ENCODE results near the gene INPP5F. TPM values are rescaled to one million over a fixed set of nuclear protein-coding genes. Genes with fewer than 3 reads are reported as not detected.

The INPP5F gene
- total RNA-seq, 6 experiments from 2014 or later = 2.0 to 3.9 (median 2.5) TPM

- H3K36me3 ChIP-seq = no peaks in the 10 kb centered on the region
- no peaks in the 10 kb centered on the region for H3K27me3 ChIP-seq
- TF ChIP-seq, protein P1, sequence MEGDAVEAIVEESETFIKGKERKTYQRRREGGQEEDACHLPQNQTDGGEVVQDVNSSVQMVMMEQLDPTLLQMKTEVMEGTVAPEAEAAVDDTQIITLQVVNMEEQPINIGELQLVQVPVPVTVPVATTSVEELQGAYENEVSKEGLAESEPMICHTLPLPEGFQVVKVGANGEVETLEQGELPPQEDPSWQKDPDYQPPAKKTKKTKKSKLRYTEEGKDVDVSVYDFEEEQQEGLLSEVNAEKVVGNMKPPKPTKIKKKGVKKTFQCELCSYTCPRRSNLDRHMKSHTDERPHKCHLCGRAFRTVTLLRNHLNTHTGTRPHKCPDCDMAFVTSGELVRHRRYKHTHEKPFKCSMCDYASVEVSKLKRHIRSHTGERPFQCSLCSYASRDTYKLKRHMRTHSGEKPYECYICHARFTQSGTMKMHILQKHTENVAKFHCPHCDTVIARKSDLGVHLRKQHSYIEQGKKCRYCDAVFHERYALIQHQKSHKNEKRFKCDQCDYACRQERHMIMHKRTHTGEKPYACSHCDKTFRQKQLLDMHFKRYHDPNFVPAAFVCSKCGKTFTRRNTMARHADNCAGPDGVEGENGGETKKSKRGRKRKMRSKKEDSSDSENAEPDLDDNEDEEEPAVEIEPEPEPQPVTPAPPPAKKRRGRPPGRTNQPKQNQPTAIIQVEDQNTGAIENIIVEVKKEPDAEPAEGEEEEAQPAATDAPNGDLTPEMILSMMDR (IDR thresholded peaks at IDR 0.05) = no peak
- no peak for TF ChIP-seq POLR2A (IDR thresholded peaks at IDR 0.05)
- intact Hi-C loops (cut with DNase I) = no loop called here
- no peaks in the 10 kb centered on the region for H3K9me3 ChIP-seq
- H3K4me1 ChIP-seq = no peaks in the 10 kb centered on the region
- peak in 1 of 3 donors; percentile 33 for DNase-seq
- ATAC-seq = peak; percentile 36 to 98 (median 51)
- H3K4me3 ChIP-seq = no peak overlapping the region
- WGBS (ENCODE audit: insufficient coverage, low coverage, low lambda C conversion rate, missing lambda C conversion rate) = 44% methylated on average over 8 of the region's 8 CpGs
- H3K27ac ChIP-seq = no peak overlapping the region
Measured at GRCh38 chr10:119742947-119743648, 17.2 kb downstream of the INPP5F start.

GRCh38 chr10:119747940-119748339, 22.1 kb downstream of the INPP5F start:
- no peak for TF ChIP-seq POLR2A (IDR thresholded peaks at IDR 0.05)
- TF ChIP-seq, protein P1 (IDR thresholded peaks at IDR 0.05) = no peak
- ATAC-seq = no peak
- Histone ChIP-seq H3K9me3 (no peaks in the 10 kb centered on the region), H3K27ac (no peak overlapping the region), H3K36me3 (no peaks in the 10 kb centered on the region), H3K27me3 (no peaks in the 10 kb centered on the region), H3K4me1 (no peaks in the 10 kb centered on the region), H3K4me3 (no peak overlapping the region)
- 84% methylated on average over 4 of the region's 12 CpGs for WGBS (ENCODE audit: insufficient coverage, low coverage, low lambda C conversion rate, missing lambda C conversion rate)
- DNase-seq = no peak
- intact Hi-C loops (cut with DNase I) = no loop called here

DNA sequence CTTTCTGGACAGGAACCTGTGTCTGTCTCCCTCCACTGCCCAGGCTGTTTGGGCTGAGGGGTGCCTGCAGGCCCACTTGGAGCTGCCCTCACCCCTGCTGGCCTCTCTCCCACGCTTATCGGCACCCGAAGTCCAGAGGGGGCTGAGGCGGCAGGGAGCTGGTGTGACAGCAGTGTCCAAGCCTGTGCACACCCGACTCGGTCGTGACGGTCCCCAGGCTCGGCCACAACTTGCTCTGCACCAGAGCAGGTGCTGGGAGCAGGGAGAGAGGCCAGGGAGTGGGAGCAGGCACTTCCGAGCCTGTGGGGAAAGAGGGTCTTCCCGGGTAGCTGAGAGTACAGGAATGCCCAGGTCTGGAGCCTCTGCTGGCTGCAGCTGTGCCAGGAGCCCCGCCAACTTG, 23.0 kb downstream of the INPP5F start:
- ATAC-seq (no peak), DNase-seq (no peak)
- no peak for TF ChIP-seq POLR2A (IDR thresholded peaks at IDR 0.05)
- TF ChIP-seq, protein P1 (IDR thresholded peaks at IDR 0.05) = no peak
- WGBS (ENCODE audit: insufficient coverage, low coverage, low lambda C conversion rate, missing lambda C conversion rate) = no CpG with 5 or more reads among the region's 12 CpGs
- H3K4me3 ChIP-seq = no peak overlapping the region
- H3K27ac ChIP-seq = no peak overlapping the region
- H3K36me3 ChIP-seq = no peaks in the 10 kb centered on the region
- no peaks in the 10 kb centered on the region for H3K27me3 ChIP-seq
- intact Hi-C loops (cut with DNase I) = no loop called here
- no peaks in the 10 kb centered on the region for H3K4me1 ChIP-seq
- no peaks in the 10 kb centered on the region for H3K9me3 ChIP-seq

GRCh38 chr10:119749455-119749854, 23.6 kb downstream of the INPP5F start:
- intact Hi-C loops (cut with DNase I) = no loop called here
- Histone ChIP-seq H3K4me3 (no peak overlapping the region), H3K36me3 (no peaks in the 10 kb centered on the region), H3K9me3 (no peaks in the 10 kb centered on the region), H3K27me3 (no peaks in the 10 kb centered on the region), H3K4me1 (no peaks in the 10 kb centered on the region), H3K27ac (no peak overlapping the region)
- DNase-seq (no peak), ATAC-seq (no peak)
- WGBS (ENCODE audit: insufficient coverage, low coverage, low lambda C conversion rate, missing lambda C conversion rate) = 91% methylated on average over 7 of the region's 7 CpGs
- no peak for TF ChIP-seq POLR2A (IDR thresholded peaks at IDR 0.05)
- TF ChIP-seq, protein P1 (IDR thresholded peaks at IDR 0.05) = no peak

Data from right lobe of liver (tissue), 6 donors.